T-helper 1 cell treated with Interleukin-12 subunit alpha and Interleukin-12 subunit beta and Interleukin-4 antibody, amounts not matched to agents 30 ng/mL and 1 ng/mL, for 36 hours (primary cell): ENCODE measurements around the gene FLRT1. TPM values are rescaled to one million over a fixed set of nuclear protein-coding genes. Genes with fewer than 3 reads are reported as not detected.

Source experiments
- intact Hi-C: fragments of 100-400 bp; cut with micrococcal nuclease; formaldehyde crosslinking; loops from one replicate; pipeline ENCODE4 v1.15.1; 2024
- total RNA-seq: library from RNA; stranded (reverse); gene quantifications from 2 replicates; pipeline ENCODE4 v1.2.3, GENCODE V29; 2022

FLRT1 gene
- total RNA-seq, 1 donor from 2014 or later: not detected

DNA sequence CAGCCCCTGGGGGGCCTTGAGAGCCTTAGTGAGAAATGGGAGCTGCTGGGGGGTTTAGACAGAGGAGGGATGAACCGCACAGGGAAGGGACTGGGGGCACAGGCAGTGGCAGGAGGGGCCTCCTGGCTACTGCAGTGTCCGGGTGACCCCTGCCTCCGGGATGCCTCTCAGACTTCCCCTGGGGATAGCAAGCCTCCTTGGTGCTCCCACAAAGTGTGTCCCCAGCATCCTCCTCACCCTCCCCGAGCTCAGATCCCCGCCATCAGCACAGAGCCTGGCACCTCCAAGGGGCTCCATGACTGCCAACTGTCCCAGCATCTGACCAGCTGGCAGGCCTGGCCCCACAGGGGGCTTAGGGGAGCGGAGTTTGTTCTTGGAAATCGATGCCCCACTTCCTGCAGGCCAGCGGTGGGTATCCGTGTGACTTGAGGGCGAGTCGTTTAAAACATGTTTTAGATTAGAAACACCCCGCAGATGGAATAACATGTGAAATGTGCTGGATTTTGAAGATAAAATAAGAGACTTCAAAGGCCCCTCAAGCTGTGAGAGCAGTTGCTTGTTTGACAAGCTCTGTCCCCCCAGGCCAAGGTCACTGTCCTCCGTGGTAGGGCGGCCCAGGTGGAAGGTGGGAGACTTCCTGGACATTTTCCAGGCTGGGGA lies 13.5 kb upstream of the FLRT1 start:
- intact Hi-C loops: no loop called here

DNA sequence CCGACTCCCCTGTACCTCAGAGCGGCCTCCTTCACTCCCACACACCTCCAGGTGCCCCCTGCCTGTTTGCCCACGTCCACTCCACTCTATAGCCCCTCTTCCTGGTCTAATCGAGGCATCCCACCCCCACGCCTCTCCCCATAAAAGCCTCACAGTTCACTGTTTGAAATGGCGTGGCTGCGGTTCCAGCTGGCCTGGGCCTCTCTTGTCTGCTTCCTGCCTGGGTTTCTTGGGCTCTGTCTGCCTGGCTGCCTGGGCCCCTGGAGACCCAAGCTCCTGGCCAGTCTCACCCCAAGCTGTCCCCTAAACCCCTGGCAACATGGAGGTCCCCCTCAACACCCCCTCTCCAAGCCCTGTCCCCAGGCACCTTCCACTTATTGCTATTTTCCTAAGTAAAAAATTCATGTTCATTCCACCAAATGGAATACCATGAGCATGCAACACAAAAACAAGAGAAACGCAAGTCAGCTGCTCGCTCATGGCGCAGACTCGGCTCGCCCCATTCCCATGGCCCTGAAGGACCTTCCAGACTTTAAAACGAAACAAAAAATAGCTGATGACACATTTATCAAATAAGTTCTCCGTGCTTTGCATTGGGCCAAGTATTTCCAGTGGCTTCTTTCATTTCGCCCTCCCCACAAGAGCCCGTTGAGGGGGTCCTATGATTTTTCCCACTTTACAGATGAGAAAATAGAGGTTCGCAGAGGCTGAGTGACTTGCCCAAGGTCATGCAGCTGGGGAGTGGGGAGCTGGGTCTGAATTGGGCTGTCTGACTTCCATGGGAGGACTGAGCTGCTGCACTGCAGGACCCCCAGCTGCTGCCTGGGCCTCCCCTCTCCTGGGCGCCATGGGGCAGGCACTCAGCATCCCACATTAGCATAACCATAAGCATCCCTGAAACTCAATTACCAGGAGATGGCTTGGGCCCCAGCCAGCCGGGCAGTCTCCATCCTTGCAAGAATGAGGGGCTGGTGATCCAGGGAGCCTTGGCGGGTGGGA lies 11.7 kb upstream of the FLRT1 start:
- intact Hi-C loops: no loop called here

DNA sequence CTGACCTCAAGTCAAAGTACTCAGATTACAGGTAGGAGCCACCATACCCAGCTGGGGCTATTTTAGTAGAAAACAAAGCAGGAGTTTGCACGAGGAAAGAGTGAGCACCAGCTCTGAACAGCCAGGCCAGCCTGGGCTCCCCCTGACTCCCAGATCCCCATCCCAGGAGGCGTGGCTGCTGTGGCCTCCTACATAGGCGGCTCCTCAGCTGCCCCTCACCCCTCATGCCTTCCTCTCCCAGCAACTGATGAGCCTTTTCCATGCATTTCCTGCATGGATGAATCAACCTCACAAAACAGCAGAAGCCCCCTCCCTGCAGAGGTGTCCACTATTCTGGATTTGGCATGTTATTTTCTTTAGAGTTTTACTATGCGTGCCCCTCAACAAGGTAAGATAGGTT lies 10.5 kb upstream of the FLRT1 start:
- intact Hi-C loops: no loop called here

DNA sequence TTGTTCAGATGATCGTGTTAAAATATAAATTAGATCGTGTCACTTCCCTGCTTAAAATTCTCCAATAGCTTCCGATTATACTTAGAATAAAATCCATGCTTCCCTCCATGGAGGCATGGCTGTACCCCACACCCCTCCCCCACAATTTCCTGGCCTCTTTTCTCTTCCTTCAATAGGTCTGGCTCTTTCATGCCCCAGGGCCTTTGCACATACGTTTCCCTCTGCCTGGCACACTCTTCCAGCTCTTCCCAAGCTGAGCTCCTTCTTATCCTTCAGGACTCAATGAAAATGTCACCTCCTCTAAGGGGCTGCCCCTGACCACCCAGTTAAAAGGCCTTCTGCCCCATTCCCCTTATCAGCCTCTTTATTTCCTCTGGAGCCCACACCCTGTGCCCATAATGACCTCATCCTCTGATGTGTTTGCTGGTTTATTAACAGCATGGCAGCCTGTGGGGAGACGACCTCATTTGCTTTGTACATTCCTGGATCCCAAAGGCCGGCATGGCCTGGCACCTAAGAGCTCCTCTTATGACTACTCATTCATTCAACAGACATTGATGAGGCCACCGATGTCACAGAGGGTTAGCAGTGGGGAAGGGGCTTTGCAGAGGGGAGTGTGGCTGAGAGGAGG lies 9.0 kb upstream of the FLRT1 start:
- intact Hi-C loops: no loop called here

DNA sequence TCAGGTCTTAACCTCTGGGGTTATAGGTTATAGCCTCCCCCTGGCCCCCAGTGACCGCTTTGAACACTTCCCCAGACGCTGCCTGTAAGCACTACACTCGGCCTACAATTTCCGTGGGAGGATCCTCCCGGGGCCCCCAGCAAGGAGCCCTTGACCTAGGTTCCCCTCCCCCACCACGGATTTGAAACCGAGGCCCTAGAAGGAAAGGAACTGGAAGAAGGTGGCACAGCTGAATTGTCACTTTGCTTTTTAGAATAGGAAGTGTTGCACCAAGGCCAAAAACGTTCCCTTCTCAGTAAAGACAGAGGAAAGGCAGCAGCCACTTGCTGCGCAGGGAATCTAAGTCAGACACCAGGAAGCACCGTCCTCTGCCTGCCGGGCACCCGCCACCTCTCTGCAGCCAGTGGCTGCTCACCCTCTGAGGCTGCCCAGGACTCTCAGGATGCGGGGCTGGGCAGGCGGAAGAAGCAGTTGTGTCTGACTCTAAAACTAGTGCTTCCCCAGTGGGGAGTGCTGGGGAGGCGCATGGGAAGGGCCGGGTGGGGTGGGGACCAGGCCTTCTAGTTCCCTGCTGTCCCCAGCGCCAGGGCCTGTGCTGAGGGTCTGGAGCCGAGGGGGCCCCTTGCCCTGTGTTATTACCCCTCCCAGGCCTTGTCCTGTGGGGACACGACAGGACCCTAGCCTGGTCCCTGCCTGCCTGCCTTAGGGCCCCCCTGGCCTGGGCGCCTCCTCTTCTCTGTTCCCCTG lies 7.9 kb upstream of the FLRT1 start:
- intact Hi-C loops: no loop called here

DNA sequence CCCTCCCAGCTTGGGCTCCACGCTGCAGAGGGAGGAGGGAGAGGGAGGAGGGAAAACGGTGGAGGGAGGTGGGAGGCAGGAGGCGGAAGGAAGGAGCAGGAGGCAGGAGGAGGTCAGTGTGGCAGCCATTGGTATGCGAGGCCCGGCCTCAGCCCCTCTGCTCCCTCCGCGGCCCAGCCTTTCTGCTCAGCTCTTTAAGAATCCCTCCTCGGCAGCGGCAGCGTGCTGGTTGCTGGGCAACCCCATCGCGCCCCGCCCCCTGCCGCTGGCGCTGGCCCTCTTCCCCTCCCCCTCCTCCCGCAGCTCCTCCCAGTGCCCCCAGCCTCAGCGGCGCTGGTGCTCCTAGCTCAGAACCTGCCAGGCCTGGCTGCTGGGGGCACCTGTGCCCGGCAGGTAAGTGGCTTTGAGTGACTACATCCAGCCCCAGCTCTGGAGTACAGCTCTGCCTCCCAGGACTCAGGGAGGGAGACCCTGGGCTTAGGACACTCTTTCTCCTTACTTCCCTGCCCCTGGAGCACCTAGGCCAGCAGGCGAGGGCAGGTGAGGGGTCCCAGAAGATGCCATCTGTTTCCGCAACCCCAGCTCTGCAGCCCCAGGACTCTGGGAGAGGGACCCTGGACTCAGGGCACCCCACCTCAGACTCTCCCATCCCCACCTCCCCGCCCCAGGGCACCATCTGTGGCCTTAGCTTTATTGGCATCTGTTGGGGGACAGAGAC lies 7.2 kb upstream of the FLRT1 start:
- intact Hi-C loops: no loop called here

DNA sequence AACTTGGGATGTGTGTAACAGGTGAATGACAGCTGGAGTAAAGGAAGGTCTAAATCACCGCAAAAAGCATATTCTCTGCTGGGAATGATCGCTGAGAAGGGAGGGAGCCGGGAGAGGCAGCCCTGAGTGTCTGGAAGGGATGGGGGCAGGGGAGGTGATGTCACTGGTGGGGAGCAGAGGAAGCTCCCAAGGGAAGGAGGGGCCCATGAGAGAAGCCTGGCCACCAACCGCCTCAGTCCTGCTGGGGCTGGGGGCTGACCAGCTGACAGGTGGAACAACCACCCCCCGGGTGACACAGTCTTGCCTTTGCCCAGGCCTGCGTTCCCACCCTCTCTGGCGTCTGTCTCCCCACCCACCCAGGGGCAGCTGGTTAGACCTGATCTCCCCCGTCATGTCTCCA lies 6.0 kb upstream of the FLRT1 start:
- intact Hi-C loops: no loop called here

DNA sequence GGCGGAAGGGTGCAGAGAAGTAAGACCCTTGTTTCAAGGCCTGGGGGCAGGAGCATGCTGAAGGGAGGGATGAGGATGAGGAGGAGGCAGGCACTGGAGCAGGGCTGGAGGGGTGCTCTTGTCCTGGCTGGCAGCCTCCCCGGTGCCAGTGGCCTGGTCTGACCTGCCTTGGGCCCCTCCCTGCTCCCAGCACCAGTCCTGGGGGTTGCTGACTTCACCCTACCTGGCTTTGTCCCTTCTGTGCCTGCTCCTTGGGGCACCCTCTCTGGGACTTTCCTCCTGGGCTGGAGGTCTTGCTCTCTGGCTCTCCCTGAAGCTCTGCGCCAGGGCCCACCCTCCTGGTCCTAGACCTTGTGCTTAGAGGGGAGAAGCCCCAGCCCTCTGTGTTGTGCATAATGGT lies 4.7 kb upstream of the FLRT1 start:
- intact Hi-C loops: no loop called here

DNA sequence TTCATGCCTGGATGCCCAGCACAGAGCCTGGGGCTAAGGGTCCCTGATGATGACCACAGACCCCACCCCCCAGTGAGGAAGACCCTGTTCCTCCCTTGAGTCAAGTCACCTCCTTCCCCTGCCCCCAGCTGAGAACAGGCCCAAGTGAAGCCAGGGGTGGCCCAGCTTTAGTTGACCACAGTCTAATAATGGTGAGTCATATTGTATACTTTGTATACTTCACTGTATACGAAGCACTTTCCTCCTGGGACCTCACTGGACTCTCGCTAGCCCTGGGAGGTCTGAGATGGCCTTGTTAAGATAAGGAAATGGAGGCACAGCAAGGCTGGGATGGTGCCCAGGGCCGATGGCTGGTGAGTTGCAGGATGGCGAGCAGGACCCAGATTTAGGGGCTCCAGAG lies 3.7 kb upstream of the FLRT1 start:
- intact Hi-C loops: no loop called here

DNA sequence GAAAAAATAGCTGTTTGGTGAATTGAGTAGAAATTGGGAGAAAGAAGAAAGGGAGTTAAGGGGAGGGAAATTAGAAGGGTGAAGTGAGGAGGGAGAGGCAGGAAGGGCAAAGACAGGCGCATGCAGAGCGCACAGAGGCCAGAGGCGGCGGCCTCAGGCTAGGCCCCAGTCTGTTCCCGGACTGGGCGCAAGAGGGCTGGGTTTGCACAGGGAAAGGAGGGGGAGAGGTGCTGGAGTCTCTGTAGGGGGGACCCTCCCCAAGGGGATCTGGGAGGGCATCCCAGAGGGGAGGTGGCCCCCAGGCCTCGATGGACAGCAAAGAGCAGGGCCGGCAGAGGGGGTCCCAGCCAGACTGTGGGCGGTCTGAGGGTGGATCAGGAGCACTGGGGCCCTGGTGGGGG lies 1.3 kb upstream of the FLRT1 start:
- intact Hi-C loops: no loop called here

DNA sequence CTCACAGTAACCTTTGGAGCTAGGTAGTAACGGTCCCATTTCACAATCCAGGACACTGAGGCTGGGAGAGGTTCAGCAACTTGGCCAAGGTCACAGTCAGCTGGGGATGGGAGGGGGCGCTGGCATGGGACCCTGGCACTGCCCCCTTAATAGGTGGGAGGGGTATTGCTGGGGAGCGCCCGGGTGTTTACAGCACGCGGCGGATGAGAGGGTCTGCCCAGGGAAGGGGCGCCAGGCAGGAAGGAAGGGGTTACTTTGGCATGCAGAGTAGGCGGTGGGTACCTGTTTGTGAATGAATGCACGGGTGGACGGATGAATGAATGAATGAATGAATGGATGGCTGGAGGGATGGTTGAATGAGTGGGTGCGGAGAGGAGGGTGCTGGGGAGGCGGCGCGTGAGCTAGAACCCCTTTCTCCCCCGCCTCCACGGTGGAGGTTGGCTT lies 628 bp upstream of the FLRT1 start:
- intact Hi-C loops: no loop called here

DNA sequence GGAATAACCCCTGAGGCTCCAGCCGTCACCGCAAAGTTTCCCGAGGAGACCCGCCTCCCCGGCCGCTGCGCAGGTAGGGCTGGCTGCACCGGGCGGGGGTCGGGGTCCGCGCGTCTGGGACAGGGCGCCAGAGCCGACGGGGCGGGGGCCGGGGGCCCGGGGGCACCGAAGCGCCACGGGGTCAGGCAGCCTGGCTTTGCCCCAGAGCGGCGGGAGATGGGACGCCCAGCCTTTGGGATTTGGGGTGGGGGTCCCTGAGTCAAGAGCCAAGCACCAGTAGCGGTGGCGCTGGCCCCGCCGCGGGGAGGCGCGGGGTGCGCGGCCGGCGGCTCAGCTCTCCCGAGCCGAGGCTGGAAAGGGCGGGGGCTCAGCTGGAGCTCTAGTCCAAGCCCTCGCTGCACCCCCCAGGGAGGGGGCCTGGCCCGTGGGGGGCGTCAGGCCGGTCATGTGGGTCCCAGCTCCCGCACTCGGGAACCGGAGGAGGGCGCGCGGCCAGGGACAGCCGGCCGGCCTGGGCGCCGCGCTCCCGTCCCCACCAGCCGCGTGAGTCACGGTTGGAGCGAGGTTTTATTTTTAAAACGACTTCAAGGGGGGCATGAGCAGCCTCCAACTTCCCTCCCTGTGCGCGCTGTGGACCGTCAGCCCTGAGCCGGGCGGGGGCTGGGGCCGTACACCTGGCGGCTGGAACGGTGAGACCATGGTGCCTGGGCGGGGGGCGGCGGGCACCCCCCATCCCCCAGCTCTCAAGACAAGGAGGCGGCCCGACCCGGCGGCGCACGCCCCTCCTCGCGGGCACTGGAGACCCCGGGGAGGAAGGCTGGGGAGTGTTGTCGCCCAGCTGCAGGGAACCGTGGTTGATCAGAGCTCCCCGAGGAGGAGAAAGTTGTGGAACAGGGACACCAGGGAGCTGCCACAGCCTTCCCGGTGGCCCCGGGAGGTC lies 626 bp downstream of the FLRT1 start:
- intact Hi-C loops: no loop called here

DNA sequence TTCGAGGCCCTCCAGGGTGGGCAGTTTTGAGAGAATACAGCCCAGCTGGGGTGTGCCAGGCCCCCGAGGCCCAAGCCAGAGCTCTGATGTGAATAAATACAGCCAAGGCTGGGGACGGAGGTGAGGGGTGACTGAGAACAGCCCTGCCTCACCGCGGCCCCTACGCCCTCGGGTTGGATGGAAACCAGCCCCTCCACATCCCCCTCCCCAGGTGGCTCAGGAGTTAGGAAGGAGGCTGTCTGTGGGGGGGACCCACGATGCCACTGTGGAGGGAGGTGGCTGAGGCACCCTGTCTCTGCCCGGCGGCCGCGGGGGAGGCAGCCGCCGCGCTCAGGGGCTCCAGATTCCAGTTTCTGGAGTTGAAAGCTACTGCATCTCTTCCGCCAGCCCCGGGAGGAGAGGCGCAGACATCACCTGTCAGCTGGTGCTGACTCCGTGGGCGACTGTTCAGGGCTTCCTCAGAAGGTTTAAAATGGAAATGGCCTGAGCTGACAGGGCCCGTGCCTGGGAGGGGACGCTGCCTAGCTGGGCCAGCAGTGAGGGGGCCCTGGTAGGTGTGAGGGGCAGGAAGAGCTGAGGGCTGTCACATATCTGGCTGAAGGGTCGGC lies 1.4 kb downstream of the FLRT1 start:
- intact Hi-C loops: no loop called here

DNA sequence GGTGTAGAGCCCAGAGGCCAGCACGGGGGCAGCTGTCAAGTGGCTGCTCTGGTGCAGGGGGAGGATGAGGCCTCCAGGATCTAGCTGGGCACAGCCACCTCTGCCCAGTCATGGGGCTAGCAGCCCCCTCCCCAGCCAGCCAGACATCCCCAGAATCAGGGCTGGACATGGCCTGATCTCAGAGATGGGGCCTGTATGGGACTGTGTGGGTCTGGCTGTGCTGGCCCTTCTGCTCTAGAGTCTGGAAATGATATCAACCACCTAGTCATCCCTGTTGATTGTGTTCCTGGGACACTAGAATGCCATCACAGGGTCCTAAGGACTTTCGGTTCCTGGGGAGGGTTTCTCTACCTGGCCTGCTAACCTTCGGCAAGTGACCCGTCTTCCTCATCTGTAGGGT lies 2.8 kb downstream of the FLRT1 start:
- intact Hi-C loops: no loop called here

DNA sequence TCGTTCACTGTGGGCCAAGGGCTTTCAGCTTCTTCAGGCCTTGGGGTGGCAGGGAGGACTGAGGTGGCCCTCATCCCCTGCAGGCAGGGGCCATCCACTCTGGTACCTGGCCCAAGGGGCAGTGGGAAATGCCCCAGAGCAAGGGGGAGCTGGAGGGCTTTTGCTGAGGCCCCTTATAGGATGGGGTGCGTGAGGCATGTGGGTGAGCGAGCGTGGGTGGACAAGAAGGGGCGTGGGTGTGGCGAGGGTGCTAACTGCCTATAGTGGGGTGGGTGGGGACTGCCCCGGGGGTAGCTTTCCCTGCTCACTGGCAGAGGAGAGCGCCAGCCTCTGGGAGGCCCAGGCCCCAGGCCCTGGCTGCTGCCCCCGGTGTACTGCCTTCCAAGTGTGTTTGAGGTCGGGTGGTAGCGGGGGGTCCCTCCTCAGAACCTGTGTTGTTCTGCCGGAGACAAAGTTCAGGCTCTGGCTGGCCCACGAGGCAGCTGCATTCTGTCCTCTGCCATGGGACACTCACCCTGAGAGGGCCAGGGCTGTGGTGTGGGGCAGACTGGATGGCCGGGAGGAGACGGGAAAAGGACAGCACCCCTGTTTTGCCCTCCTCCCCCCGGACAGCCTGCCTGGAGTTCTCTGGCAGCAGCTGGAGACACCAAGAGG lies 3.4 kb downstream of the FLRT1 start:
- intact Hi-C loops: no loop called here

DNA sequence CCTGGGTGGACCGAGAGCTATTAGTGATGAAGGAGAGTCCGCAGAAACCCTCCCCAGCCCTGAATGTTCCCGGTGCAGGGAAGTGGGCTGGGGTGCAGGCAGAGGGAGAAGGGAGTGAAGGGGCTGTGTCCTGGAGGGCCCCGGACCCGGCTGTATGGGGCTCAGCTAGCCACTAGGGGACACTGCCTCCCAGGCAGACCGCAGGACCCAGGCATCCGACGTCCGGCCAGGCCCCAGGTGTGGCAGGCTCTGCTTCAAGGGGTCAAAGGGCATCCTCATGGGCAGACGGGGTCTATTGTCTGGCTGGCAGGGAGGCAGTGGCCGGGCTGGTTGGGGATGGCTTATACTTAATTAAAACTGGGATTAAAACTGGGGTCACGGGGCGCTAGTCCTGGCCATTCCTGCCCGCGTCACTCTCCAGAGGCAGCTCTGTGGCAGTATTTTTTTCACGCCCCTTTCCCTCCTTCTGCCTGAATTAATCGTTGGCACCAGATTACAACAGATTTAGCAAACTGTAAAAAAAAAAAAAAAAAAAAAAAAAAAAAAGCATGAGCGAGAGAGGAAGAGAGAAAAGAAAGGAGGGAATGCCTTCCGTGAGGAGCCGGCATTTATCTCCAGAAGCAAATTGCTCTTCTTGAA lies 5.1 kb downstream of the FLRT1 start:
- intact Hi-C loops: no loop called here

DNA sequence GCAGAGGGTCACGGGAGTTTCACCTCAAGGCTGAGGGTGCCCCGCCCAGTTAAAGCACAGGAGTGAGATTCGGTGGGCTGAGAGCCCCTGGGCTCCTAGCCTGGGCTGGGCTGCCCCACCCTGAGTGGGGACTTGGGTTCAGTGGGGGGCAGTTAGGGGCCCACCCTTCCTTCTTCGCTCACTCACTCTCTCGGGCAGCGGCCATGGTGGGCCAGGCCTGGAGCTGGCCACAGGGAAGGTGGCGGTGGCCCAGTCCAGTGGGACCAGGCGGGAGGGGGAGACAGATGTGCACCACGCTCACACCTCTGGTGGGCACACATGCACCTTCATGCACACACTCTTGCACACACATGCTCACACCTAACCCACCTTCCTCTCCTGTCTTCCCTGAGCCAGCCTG lies 6.1 kb downstream of the FLRT1 start:
- intact Hi-C loops: no loop called here

DNA sequence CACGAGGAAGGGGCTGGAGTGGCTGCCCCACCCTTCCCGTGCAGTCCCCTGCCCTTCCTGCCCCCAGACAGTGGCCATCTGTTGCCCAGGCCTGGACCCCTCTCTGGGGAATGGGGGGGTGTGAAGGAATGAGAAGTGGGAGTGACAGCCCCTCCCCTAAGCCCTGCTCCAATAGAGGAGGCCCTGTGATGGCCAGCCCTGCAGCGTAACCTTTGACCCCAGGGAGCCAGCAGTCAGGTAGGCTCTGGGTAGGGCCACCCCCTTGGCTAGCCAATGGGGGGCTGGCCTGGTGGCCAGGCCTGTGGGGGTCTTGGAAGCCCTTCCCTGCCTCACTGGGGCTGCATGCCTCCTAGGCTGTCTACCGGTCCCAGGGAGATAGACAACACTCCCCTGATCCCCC lies 6.6 kb downstream of the FLRT1 start:
- intact Hi-C loops: no loop called here
